AG10803 (cell line): Measurements from ENCODE around the gene RPL3.

Source experiments
- DNase-seq: peaks from one replicate; pipeline ENCODE4 v3.0.0; 2010; ENCODE audit warnings: low read depth
- H3K4me3 ChIP-seq: 2 replicates; pipeline ENCODE4 v1.5.1; 2011; ENCODE audit warnings: mild to moderate bottlenecking, low read length, control low read depth
- TF ChIP-seq, protein P1 (sequence below): conservative IDR thresholded peaks from 2 replicates; pipeline ENCODE4 v1.5.1; 2011; ENCODE audit warnings: mild to moderate bottlenecking, low read length, control low read depth, inconsistent platforms

Gene RPL3

DNA sequence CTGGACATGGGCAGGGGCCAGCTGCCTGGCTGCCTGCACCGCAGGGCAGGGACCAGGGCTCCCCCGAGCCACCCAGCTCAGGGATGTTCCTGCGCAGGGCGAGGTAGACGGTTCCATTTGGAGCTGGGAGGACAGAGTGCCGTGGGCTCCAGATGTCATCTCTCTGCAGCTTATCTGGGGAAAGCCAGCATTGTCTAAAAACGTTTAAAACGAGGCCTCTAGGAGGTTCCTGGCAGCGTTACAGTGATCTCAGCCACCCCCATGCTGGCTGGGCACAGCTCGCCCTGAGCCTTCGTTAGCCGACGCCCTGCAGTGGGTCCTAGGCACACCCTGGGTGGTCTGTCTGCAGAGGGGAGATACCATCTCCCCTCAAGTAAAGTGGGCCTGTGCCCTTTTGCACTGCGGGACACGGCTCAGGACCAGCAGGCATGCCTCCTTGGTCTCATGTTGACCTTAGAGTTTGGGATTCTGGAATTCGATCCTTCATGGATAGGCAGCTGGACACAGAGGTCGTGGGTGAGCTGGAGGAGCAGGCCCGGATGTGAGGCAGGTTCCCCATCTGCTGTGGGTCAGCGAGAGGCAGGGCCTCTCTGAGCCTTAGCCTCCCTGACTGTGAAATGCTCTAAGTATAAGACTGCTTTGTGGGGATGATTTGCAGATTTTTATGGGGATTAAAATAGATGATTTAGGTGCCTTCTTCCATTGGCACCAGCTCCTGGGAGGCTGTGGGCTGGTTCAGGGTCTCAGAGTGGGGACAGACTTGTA lies 44.5 kb upstream of the RPL3 start:
- no peak overlapping the region for H3K4me3 ChIP-seq
- TF ChIP-seq, protein P1, sequence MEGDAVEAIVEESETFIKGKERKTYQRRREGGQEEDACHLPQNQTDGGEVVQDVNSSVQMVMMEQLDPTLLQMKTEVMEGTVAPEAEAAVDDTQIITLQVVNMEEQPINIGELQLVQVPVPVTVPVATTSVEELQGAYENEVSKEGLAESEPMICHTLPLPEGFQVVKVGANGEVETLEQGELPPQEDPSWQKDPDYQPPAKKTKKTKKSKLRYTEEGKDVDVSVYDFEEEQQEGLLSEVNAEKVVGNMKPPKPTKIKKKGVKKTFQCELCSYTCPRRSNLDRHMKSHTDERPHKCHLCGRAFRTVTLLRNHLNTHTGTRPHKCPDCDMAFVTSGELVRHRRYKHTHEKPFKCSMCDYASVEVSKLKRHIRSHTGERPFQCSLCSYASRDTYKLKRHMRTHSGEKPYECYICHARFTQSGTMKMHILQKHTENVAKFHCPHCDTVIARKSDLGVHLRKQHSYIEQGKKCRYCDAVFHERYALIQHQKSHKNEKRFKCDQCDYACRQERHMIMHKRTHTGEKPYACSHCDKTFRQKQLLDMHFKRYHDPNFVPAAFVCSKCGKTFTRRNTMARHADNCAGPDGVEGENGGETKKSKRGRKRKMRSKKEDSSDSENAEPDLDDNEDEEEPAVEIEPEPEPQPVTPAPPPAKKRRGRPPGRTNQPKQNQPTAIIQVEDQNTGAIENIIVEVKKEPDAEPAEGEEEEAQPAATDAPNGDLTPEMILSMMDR, result no peak
- DNase-seq, result no peak

DNA sequence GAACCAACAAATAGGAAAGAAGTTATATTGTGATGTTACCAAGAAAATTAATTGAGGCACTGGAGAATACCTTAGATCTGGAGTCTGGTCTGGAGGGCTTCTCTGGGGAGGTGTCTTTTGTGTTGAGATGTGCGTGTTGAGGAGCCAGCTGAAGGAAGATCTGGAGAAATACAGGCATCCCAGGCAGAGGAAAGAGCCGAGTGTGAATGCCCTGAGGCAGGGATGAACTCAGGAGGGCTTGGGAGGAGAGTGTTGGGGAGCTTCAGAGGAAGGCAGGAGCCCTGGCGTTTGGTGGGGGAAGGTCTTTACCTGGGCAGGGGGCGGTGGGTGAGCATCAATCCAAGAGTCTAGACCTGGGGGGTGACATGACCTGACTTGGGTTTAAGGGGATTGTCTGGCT lies 43.5 kb upstream of the RPL3 start:
- TF ChIP-seq, protein P1, result no peak
- no peak for DNase-seq
- no peak overlapping the region for H3K4me3 ChIP-seq

DNA sequence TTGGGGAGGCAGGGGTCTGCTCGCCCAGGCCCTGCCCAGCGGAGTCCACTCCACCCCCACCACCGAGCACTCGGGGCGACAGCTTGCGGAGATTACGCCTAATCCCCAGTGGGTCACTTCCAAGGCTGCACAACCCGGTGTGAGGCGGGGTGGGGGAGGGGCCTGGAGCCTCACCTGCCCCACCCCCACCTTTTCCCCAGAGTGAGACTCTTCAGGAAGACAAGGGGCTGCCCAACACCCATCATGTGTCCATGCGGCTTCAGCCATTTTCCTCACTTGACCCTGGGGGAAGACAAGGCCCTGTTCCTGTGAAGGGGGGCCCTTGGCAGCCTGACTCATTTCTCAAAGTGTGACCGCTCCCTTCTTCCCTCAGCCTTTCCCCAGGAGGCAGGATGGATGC lies 42.8 kb upstream of the RPL3 start:
- TF ChIP-seq, protein P1, result no peak
- no peak overlapping the region for H3K4me3 ChIP-seq
- no peak for DNase-seq

DNA sequence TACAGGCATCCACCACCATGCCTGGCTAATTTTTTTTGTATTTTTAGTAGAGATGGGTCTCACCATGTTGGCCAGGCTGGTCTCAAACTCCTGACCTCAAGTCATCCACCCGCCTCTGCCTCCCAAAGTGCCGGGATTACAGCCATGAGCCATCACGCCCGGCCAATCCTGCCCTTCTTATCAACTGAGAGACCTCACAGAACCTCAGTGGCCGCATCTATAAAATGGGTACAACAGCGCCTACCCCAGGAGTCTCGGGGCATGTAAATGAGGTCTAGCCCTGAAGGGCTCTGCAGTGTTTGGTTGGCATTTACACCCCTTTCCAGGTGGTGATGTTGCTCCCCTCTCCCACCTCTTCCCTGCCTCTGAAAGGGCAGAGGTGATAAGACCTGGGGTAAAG lies 42.1 kb upstream of the RPL3 start:
- TF ChIP-seq, protein P1, result no peak
- DNase-seq, result no peak
- H3K4me3 ChIP-seq, result no peak overlapping the region

DNA sequence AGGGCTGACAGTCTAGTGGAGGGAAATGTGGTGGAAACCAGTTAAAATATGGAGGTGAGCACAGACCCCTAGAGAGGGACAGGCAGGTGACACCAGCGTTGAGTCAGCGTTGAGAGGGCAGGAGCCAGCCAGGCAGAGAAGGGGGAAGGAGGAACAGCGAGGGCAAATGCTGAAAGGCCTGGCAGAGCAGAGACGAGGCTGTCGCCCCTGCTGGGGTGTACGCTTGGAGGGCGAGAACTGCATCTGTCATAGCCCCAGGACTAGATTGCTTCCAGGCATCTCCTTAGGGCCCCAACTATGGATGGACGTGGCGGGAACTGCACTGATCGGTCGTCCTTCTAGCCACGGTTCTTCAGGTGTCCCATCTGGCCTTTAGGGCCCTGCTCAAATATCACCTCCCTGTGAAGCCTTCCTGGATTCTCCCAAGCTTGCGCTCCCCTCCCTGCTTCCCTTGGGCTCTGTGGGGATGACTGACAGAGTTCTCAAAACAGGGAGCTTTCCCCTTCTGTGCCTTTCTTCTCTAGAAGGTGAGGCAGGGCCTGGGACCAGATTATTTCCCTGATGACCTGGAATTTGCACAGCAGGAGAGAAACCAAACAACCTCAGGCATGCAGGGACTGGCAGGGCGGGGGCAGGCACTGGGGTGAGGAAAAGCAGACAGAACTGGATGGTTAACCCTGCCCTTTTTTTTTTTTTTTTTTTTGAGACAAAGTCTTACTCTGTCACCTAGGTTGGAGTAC lies 41.4 kb upstream of the RPL3 start:
- TF ChIP-seq, protein P1, result no peak
- no peak overlapping the region for H3K4me3 ChIP-seq
- DNase-seq, result no peak

DNA sequence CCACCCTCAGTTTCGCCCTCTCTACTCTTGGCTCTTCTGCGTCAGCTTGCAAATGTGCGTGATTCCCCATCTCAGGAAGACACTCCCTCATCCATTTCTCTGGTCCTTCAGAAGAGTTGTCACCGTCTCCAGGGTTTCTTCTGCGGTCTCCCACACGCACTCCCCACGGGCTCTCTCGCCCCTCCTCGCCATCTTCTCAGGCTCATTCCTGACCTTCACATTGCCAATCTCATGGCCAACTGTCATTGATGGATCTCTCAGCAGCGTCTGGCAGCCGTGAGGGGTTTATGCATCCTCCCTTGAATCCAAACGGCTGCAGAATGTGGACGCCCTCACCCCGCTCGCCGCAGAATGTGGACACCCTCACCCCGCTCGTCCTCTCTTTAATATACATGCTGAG lies 40.8 kb upstream of the RPL3 start:
- H3K4me3 ChIP-seq, result no peak overlapping the region
- TF ChIP-seq, protein P1, result no peak
- no peak for DNase-seq
